Measurements from ENCODE around the gene FAAH2.

DNA sequence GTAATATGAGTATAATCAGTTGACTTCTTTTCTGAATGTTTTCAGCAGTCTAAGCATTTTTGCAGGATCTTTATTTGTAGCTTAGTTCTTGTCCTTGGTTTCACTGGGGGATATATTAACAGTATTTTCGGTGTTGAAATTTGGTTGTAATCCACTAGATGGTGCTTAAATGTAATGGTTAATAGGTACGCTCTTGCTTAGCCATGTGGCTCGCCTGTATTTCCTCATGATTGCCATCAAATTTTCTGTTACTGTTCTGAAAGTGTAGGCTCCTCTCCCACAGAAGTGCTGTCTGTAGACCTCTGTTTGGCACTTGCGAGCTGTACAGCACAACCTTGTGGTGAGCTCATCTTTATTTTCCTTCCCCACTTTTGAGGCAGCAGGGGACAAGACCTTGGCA is 3.9 kb upstream of the FAAH2 start:
- TF ChIP-seq, protein P1, sequence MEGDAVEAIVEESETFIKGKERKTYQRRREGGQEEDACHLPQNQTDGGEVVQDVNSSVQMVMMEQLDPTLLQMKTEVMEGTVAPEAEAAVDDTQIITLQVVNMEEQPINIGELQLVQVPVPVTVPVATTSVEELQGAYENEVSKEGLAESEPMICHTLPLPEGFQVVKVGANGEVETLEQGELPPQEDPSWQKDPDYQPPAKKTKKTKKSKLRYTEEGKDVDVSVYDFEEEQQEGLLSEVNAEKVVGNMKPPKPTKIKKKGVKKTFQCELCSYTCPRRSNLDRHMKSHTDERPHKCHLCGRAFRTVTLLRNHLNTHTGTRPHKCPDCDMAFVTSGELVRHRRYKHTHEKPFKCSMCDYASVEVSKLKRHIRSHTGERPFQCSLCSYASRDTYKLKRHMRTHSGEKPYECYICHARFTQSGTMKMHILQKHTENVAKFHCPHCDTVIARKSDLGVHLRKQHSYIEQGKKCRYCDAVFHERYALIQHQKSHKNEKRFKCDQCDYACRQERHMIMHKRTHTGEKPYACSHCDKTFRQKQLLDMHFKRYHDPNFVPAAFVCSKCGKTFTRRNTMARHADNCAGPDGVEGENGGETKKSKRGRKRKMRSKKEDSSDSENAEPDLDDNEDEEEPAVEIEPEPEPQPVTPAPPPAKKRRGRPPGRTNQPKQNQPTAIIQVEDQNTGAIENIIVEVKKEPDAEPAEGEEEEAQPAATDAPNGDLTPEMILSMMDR (IDR thresholded peaks at IDR 0.05), result no peak
- no peak for TF ChIP-seq POLR2A (IDR thresholded peaks at IDR 0.05)

Data from thyroid gland (tissue), 4 donors.